ENCODE measurements around the gene CTCFL.

- TF ChIP-seq POLR2AphosphoS5 (IDR thresholded peaks at IDR 0.05), result no peak
- TF ChIP-seq CTCF (IDR thresholded peaks at IDR 0.05 in 8 of 11, conservative IDR thresholded peaks at IDR 0.05 in 3 of 11), result no peak
- TF ChIP-seq POLR2A (IDR thresholded peaks at IDR 0.05), result no peak
Observed at GRCh38 chr20:57469418-57470211, 55.3 kb downstream of the CTCFL start.

Data from spleen (tissue), 7 donors.